ENCODE data around the gene GRM7.

GRM7 gene

GRCh38 chr3:7322957-7323669 lies 462.2 kb downstream of the GRM7 start:
- no peak for DNase-seq

- no peak for DNase-seq
These were observed 467.4 kb downstream of the GRM7 start for GRCh38 chr3:7328339-7328738.

- no peak for DNase-seq
These were observed 471.8 kb downstream of the GRM7 start for GRCh38 chr3:7332696-7333095.

GRCh38 chr3:7333125-7333524 lies 472.2 kb downstream of the GRM7 start:
- no peak for DNase-seq

- DNase-seq: no peak
These were observed 479.9 kb downstream of the GRM7 start for GRCh38 chr3:7340795-7341194.

GRCh38 chr3:7346364-7346763 lies 485.4 kb downstream of the GRM7 start:
- DNase-seq: no peak

- DNase-seq: no peak
These were observed 496.2 kb downstream of the GRM7 start for GRCh38 chr3:7357101-7357500.

- DNase-seq: no peak
These were observed 507.1 kb downstream of the GRM7 start for GRCh38 chr3:7367968-7368367.

GRCh38 chr3:7368597-7368996 lies 507.7 kb downstream of the GRM7 start:
- DNase-seq: no peak

GRCh38 chr3:7371693-7372572 lies 511.0 kb downstream of the GRM7 start:
- no peak for DNase-seq

- DNase-seq: no peak
These were observed 516.2 kb downstream of the GRM7 start for GRCh38 chr3:7377103-7377502.

GRCh38 chr3:7381741-7382140 lies 520.8 kb downstream of the GRM7 start:
- DNase-seq: no peak

- no peak for DNase-seq
These were observed 521.5 kb downstream of the GRM7 start for GRCh38 chr3:7382293-7383010.

GRCh38 chr3:7385635-7386034 lies 524.7 kb downstream of the GRM7 start:
- no peak for DNase-seq

- no peak for DNase-seq
These were observed 527.1 kb downstream of the GRM7 start for GRCh38 chr3:7388026-7388425.

GRCh38 chr3:7392206-7392605 lies 531.3 kb downstream of the GRM7 start:
- DNase-seq: no peak

GRCh38 chr3:7393944-7394605 lies 533.2 kb downstream of the GRM7 start:
- no peak for DNase-seq

- DNase-seq: no peak
These were observed 535.6 kb downstream of the GRM7 start for GRCh38 chr3:7396534-7396933.

- no peak for DNase-seq
These were observed 536.2 kb downstream of the GRM7 start for GRCh38 chr3:7397097-7397496.

GRCh38 chr3:7400360-7400759 lies 539.4 kb downstream of the GRM7 start:
- DNase-seq: no peak

GRCh38 chr3:7401418-7401817 lies 540.5 kb downstream of the GRM7 start:
- DNase-seq: no peak

GRCh38 chr3:7407107-7407506 lies 546.2 kb downstream of the GRM7 start:
- DNase-seq: no peak

GRCh38 chr3:7410782-7411181 lies 549.9 kb downstream of the GRM7 start:
- no peak for DNase-seq
